SK-N-SH (cell line): ENCODE results near the gene ZDBF2.

ENCODE experiments used
- ELF1 ChIP-seq: IDR thresholded peaks from 2 replicates; pipeline ENCODE4 v1.4.0; 2012
- EP300 ChIP-seq, 2 experiments: IDR thresholded peaks; 2 replicates each; pipeline versions ENCODE4 v1.4.0 to v1.6.1; 2012; ENCODE audit warnings: borderline replicate concordance in 1 of 2, low read depth in 1 of 2, low read length in 1 of 2
- FOXJ3 ChIP-seq: sonication (generic); formaldehyde crosslinking; IDR thresholded peaks from 2 replicates; pipeline ENCODE4 v1.5.1; 2020; ENCODE audit warnings: mild to moderate bottlenecking, missing genetic modification reagents
- GABPA ChIP-seq: IDR thresholded peaks from 2 replicates; pipeline ENCODE4 v1.4.0; 2012; ENCODE audit warnings: low read depth, mild to moderate bottlenecking
- JUND ChIP-seq: IDR thresholded peaks from 2 replicates; pipeline ENCODE4 v1.4.0; 2012
- MEF2A ChIP-seq: IDR thresholded peaks from 2 replicates; pipeline ENCODE4 v1.4.0; 2012; ENCODE audit warnings: low read depth, borderline replicate concordance
- MXI1 ChIP-seq: IDR thresholded peaks from 2 replicates; pipeline ENCODE4 v1.6.1; 2012; ENCODE audit warnings: mild to moderate bottlenecking, low read depth, low read length, improper control_type of control experiment
- POLR2AphosphoS5 ChIP-seq: IDR thresholded peaks from 2 replicates; pipeline ENCODE4 v1.6.1; 2012; ENCODE audit warnings: low read depth, low read length
- RCOR1 ChIP-seq: fragments of 150-350 bp; IDR thresholded peaks from 2 replicates; pipeline ENCODE4 v1.6.1; 2017; ENCODE audit warnings: antibody characterized with exemption, low read length
- REST ChIP-seq: IDR thresholded peaks from 2 replicates; pipeline ENCODE4 v1.6.1; 2012; ENCODE audit warnings: mild to moderate bottlenecking, low read depth, low read length, moderate library complexity
- RFX5 ChIP-seq: IDR thresholded peaks from 2 replicates; pipeline ENCODE4 v1.6.1; 2012; ENCODE audit warnings: mild to moderate bottlenecking, improper control_type of control experiment, low read length
- TF ChIP-seq, protein P1 (sequence below): fragments of 200-600 bp; sonication (generic); IDR thresholded peaks from 2 replicates; pipeline ENCODE4 v1.6.1; 2017; ENCODE audit warnings: antibody characterized with exemption, mild to moderate bottlenecking, moderate library complexity
- TF ChIP-seq, protein P2 (sequence below): IDR thresholded peaks from 2 replicates; pipeline ENCODE4 v1.4.0; 2012; ENCODE audit warnings: low read depth, borderline replicate concordance

- TF ChIP-seq, protein P1, sequence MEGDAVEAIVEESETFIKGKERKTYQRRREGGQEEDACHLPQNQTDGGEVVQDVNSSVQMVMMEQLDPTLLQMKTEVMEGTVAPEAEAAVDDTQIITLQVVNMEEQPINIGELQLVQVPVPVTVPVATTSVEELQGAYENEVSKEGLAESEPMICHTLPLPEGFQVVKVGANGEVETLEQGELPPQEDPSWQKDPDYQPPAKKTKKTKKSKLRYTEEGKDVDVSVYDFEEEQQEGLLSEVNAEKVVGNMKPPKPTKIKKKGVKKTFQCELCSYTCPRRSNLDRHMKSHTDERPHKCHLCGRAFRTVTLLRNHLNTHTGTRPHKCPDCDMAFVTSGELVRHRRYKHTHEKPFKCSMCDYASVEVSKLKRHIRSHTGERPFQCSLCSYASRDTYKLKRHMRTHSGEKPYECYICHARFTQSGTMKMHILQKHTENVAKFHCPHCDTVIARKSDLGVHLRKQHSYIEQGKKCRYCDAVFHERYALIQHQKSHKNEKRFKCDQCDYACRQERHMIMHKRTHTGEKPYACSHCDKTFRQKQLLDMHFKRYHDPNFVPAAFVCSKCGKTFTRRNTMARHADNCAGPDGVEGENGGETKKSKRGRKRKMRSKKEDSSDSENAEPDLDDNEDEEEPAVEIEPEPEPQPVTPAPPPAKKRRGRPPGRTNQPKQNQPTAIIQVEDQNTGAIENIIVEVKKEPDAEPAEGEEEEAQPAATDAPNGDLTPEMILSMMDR: no peak
- TF ChIP-seq REST (no peak), RFX5 (no peak), ELF1 (no peak), MEF2A (no peak), JUND (no peak), RCOR1 (no peak), GABPA (no peak), POLR2AphosphoS5 (no peak), EP300 (IDR thresholded peaks at IDR 0.05; ENCODE audit: borderline replicate concordance in 1 of 2, low read depth in 1 of 2, low read length in 1 of 2) (no peak), MXI1 (no peak), FOXJ3 (no peak)
- TF ChIP-seq, protein P2, sequence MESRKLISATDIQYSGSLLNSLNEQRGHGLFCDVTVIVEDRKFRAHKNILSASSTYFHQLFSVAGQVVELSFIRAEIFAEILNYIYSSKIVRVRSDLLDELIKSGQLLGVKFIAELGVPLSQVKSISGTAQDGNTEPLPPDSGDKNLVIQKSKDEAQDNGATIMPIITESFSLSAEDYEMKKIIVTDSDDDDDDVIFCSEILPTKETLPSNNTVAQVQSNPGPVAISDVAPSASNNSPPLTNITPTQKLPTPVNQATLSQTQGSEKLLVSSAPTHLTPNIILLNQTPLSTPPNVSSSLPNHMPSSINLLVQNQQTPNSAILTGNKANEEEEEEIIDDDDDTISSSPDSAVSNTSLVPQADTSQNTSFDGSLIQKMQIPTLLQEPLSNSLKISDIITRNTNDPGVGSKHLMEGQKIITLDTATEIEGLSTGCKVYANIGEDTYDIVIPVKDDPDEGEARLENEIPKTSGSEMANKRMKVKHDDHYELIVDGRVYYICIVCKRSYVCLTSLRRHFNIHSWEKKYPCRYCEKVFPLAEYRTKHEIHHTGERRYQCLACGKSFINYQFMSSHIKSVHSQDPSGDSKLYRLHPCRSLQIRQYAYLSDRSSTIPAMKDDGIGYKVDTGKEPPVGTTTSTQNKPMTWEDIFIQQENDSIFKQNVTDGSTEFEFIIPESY: no peak
Observed at GRCh38 chr2:206231669-206232286, 42.7 kb upstream of the ZDBF2 start.
